Measurements from ENCODE around the gene POU6F2.

- TF ChIP-seq CTCF (IDR thresholded peaks at IDR 0.05) (no peak), POLR2A (IDR thresholded peaks at IDR 0.05) (no peak)
These were observed 23.7 kb upstream of the POU6F2 start for GRCh38 chr7:38953971-38954370.
